ENCODE results near the gene FUBP3.

DNA sequence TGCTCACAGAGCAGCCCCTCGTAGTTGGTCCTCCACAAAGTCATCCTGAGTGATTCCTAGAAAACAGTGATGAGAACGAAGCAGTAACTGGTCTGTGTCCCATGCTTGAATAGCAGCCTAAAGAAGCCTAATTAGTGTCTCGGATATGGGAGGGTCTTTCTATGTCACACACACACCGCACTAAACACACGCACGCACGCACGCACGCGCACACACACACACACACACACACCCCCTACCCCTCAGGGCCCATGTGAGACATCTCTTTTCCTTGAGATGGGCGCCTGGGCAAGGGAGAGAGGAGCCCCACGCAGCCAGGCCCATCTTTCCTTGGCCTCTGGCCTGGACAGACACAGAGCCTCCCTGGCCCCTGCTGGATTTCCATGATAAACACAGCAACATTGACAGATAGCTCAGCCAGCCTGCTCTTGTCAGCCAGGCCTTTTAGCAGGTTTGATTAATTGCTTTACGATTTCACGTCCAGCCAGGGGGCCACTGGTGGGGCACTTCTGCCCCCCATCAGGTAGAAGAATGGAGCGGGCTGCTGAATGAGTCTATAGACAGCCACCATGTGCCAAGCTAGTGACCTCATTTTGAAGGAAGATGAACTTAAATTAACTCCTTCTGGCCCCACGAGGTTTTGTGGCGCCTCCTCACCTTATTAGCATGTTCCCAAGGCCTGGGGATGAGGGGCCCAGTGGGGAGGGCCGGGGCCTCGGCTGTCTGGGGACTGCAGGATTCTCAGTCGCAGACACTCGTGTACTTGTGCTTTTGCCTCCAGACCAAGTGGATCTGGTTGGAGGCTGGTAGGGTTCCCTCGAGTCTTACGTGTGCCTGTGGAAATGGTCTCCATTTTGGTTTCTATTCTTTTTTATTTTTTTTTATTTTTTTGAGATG is 48.8 kb downstream of the FUBP3 start:
- TF ChIP-seq, protein P1, sequence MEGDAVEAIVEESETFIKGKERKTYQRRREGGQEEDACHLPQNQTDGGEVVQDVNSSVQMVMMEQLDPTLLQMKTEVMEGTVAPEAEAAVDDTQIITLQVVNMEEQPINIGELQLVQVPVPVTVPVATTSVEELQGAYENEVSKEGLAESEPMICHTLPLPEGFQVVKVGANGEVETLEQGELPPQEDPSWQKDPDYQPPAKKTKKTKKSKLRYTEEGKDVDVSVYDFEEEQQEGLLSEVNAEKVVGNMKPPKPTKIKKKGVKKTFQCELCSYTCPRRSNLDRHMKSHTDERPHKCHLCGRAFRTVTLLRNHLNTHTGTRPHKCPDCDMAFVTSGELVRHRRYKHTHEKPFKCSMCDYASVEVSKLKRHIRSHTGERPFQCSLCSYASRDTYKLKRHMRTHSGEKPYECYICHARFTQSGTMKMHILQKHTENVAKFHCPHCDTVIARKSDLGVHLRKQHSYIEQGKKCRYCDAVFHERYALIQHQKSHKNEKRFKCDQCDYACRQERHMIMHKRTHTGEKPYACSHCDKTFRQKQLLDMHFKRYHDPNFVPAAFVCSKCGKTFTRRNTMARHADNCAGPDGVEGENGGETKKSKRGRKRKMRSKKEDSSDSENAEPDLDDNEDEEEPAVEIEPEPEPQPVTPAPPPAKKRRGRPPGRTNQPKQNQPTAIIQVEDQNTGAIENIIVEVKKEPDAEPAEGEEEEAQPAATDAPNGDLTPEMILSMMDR (IDR thresholded peaks at IDR 0.05), result no peak
- no peak for TF ChIP-seq POLR2A (IDR thresholded peaks at IDR 0.05)

All from adrenal gland (tissue), 5 donors.